K562 (cell line): ENCODE results near the gene CFD. TPM values are rescaled to one million over a fixed set of nuclear protein-coding genes. Genes with fewer than 3 reads are reported as not detected.

Experiments
- BCOR ChIP-seq: fragments of 450-650 bp; IDR thresholded peaks from 2 replicates; pipeline ENCODE4 v1.6.1; 2016
- E2F3 ChIP-seq: fragments of 250-450 bp; sonication (Bioruptor Pico); IDR thresholded peaks from 2 replicates; pipeline ENCODE4 v1.4.0; 2020; ENCODE audit warnings: mild to moderate bottlenecking
- FOXP1 ChIP-seq: sonication (generic); formaldehyde crosslinking; IDR thresholded peaks from 2 replicates; pipeline ENCODE4 v1.8.0; 2022; ENCODE audit warnings: mild to moderate bottlenecking, missing genetic modification reagents
- GABPA ChIP-seq: fragments of 200-800 bp; sonication (Bioruptor generic); conservative IDR thresholded peaks from 2 replicates; pipeline ENCODE4 v1.6.1; 2016; ENCODE audit warnings: low read depth, missing genetic modification characterization, missing compliant biosample characterization
- GTF2A2 ChIP-seq: IDR thresholded peaks from 2 replicates; pipeline ENCODE4 v1.6.1; 2016; ENCODE audit warnings: mild to moderate bottlenecking, missing genetic modification characterization, missing compliant biosample characterization
- HDAC3 ChIP-seq: fragments of 450-650 bp; IDR thresholded peaks from 2 replicates; pipeline ENCODE4 v1.6.1; 2018; ENCODE audit warnings: borderline replicate concordance, mild to moderate bottlenecking, moderate library complexity; ENCODE audit not compliant: partially characterized antibody
- KAT2B ChIP-seq: IDR thresholded peaks from one replicate; pipeline ENCODE4 v1.6.1; 2012; ENCODE audit warnings: low read depth, mild to moderate bottlenecking, control low read depth, inconsistent platforms, low read length, moderate library complexity
- MEF2D ChIP-seq: conservative IDR thresholded peaks from 2 replicates; pipeline ENCODE4 v1.6.1; 2016; ENCODE audit warnings: low read depth, missing genetic modification characterization, missing compliant biosample characterization
- NCOA2 ChIP-seq, 2 experiments: fragments of 450-650 bp; IDR thresholded peaks; 2 replicates each; pipeline ENCODE4 v1.6.1; 2018; ENCODE audit warnings: mild to moderate bottlenecking in 2 of 2, moderate library complexity in 1 of 2; ENCODE audit not compliant: partially characterized antibody in 2 of 2
- NELFE ChIP-seq: IDR thresholded peaks from 2 replicates; pipeline ENCODE4 v1.6.1; 2011; ENCODE audit warnings: mild to moderate bottlenecking; ENCODE audit not compliant: insufficient read depth, insufficient read length
- OTX1 ChIP-seq: fragments of 450-650 bp; formaldehyde crosslinking; IDR thresholded peaks from 2 replicates; pipeline ENCODE4 v1.4.0; 2022; ENCODE audit warnings: mild to moderate bottlenecking
- RB1 ChIP-seq: fragments of 450-650 bp; IDR thresholded peaks from 2 replicates; pipeline ENCODE4 v1.6.1; 2017; ENCODE audit warnings: low read depth, mild to moderate bottlenecking
- RBM14 ChIP-seq: fragments of 200-400 bp; formaldehyde crosslinking; IDR thresholded peaks from 2 replicates; pipeline ENCODE4 v1.6.1; 2018; ENCODE audit warnings: low read depth, mild to moderate bottlenecking, low read length, moderate library complexity, borderline replicate concordance; ENCODE audit not compliant: insufficient read depth
- SIRT6 ChIP-seq: IDR thresholded peaks from one replicate; pipeline ENCODE4 v1.6.1; 2012; ENCODE audit warnings: low read depth, mild to moderate bottlenecking, control low read depth, inconsistent platforms, low read length, moderate library complexity
- SMAD1 ChIP-seq: fragments of 150-350 bp; IDR thresholded peaks from 2 replicates; pipeline ENCODE4 v1.6.1; 2014; ENCODE audit warnings: low read length, low read depth; ENCODE audit not compliant: partially characterized antibody
- SREBF2 ChIP-seq: sonication (generic); formaldehyde crosslinking; IDR thresholded peaks from 2 replicates; pipeline ENCODE4 v1.4.0; 2020; ENCODE audit warnings: mild to moderate bottlenecking, missing genetic modification reagents
- TBP ChIP-seq: optimal IDR thresholded peaks from 2 replicates; pipeline ENCODE3; 2011; ENCODE audit warnings: low read depth, low read length, improper control_type of control experiment
- ZFP36 ChIP-seq: fragments of 150-350 bp; IDR thresholded peaks from 2 replicates; pipeline ENCODE4 v1.6.1; 2018; ENCODE audit warnings: low read length, low read depth; ENCODE audit not compliant: partially characterized antibody
- ZNF253 ChIP-seq: fragments of 250-450 bp; sonication (Bioruptor Pico); conservative IDR thresholded peaks from 2 replicates; pipeline ENCODE4 v1.6.1; 2021; ENCODE audit warnings: mild to moderate bottlenecking
- ZNF764 ChIP-seq: fragments of 250-450 bp; sonication (Bioruptor Pico); IDR thresholded peaks from 2 replicates; pipeline ENCODE4 v1.4.0; 2020; ENCODE audit warnings: low read depth, mild to moderate bottlenecking, moderate library complexity
- polyA plus RNA-seq, 8 experiments: library from polyadenylated mRNA; depleted of rRNA in 4 of 8; stranded (reverse) in 5 of 8; unstranded in 3 of 8; fragments of >200 nt; fragmentation: Nextera tagmentation in 2 of 8; fragmentation: Illumina TruSeq in 1 of 8; extraction: Ambion mirVana in 2 of 8; extraction: Trizol in 1 of 8; gene quantifications; 2 replicates each; pipeline versions ENCODE4 v1.2.1 to v1.2.3, GENCODE V29; 2011 to 2014; ENCODE audit warnings: inconsistent platforms in 1 of 8, missing spikeins in 1 of 8
- total RNA-seq, 7 experiments: library from RNA; depleted of rRNA in 6 of 7; stranded (reverse); fragments of >200 nt in 6 of 7; fragmentation: Illumina TruSeq in 2 of 7; extraction: Trizol in 2 of 7; gene quantifications; 2 replicates each; pipeline versions ENCODE4 v1.2.1 to v1.2.3, GENCODE V29; 2011 to 2021; ENCODE audit warnings: low replicate concordance in 1 of 7
- TF ChIP-seq, protein P1 (sequence below), 2 experiments: fragments of 450-650 bp in 1 of 2; IDR thresholded peaks; 2 replicates each; pipeline ENCODE4 v1.6.1; 2011 to 2017; ENCODE audit warnings: low read depth in 2 of 2, antibody characterized with exemption in 1 of 2, borderline replicate concordance in 1 of 2, low read length in 1 of 2, mild to moderate bottlenecking in 1 of 2, mixed read lengths in 1 of 2; ENCODE audit not compliant: control insufficient read depth in 1 of 2
- TF ChIP-seq, protein P2 (sequence below), 2 experiments: IDR thresholded peaks; 2 replicates each; pipeline ENCODE4 v1.6.1; 2012; ENCODE audit warnings: improper control_type of control experiment in 2 of 2, low read depth in 2 of 2, low read length in 2 of 2, borderline replicate concordance in 1 of 2

Gene CFD
- total and polyA plus RNA-seq, 9 of the 15 experiments (the other 6 are each of a cell fraction or from before 2014, with no cell fraction given), result 0.52 to 59.4 (median 7.6) TPM

DNA sequence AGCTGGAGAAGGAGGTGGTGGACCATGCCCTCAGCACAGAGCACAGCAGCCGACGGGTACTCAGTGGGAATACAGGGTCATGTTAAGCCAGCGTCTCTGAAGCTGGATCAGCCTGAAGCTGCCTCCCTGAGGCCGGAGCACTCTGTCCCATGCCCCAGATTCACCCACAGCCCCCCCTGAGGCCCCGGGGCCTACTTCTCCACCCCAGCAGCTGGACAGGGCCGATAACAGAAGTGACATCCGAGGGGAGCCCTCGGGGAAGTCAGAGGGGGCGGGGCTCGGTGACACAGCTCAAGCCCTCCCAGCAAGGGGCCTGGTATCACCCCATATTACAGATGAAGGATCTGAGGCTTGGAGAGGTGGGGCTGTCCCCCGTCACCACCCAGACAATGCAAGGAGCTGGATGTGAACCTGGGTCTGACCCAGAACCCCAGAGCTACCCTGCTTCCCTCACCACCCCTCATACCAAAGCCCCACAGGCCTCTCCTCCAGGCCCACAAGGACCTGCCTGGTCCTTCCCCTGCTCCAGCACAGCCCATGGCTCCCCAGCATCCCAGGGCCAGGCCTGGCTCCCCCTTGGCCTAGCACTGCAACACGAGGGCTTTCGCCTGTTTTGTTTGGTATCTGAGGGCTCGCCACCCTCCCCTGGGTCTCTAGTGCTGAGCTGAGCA is 47.9 kb downstream of the CFD start (continued):
- TF ChIP-seq TBP (peak; percentile 43), ZNF764 (CRISPR knock-in tag) (no peak), SMAD1 (peak; percentile 86), ZFP36 (peak; percentile 90), BCOR (peak; percentile 94), RBM14 (no peak), NCOA2 (IDR thresholded peaks at IDR 0.05; ENCODE audit: partially characterized antibody in 2 of 2) (no peak), MEF2D (tag) (0 out of 2 replicates have a peak, but pooled peaks have one; percentile 12), SREBF2 (no peak), NELFE (no peak), E2F3 (CRISPR knock-in tag) (peak; percentile 77; the same call in 1 of the 2 replicates), RB1 (peak; percentile 48; the same call in 1 of the 2 replicates), KAT2B (no peak), GABPA (tag) (0 out of 2 replicates have a peak, but pooled peaks have one; percentile 31), FOXP1 (CRISPR knock-in tag) (0 out of 2 replicates have a peak, but pooled peaks have one; percentile 30), SIRT6 (no peak), HDAC3 (peak; percentile 79), ZNF253 (no peak), GTF2A2 (no peak), OTX1 (CRISPR knock-in tag) (no peak)
- TF ChIP-seq, protein P1, sequence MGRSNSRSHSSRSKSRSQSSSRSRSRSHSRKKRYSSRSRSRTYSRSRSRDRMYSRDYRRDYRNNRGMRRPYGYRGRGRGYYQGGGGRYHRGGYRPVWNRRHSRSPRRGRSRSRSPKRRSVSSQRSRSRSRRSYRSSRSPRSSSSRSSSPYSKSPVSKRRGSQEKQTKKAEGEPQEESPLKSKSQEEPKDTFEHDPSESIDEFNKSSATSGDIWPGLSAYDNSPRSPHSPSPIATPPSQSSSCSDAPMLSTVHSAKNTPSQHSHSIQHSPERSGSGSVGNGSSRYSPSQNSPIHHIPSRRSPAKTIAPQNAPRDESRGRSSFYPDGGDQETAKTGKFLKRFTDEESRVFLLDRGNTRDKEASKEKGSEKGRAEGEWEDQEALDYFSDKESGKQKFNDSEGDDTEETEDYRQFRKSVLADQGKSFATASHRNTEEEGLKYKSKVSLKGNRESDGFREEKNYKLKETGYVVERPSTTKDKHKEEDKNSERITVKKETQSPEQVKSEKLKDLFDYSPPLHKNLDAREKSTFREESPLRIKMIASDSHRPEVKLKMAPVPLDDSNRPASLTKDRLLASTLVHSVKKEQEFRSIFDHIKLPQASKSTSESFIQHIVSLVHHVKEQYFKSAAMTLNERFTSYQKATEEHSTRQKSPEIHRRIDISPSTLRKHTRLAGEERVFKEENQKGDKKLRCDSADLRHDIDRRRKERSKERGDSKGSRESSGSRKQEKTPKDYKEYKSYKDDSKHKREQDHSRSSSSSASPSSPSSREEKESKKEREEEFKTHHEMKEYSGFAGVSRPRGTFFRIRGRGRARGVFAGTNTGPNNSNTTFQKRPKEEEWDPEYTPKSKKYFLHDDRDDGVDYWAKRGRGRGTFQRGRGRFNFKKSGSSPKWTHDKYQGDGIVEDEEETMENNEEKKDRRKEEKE (IDR thresholded peaks at IDR 0.05; ENCODE audit: borderline replicate concordance in 1 of 2, control insufficient read depth in 1 of 2, low read depth in 2 of 2, low read length in 1 of 2), result no peak
- TF ChIP-seq, protein P2, sequence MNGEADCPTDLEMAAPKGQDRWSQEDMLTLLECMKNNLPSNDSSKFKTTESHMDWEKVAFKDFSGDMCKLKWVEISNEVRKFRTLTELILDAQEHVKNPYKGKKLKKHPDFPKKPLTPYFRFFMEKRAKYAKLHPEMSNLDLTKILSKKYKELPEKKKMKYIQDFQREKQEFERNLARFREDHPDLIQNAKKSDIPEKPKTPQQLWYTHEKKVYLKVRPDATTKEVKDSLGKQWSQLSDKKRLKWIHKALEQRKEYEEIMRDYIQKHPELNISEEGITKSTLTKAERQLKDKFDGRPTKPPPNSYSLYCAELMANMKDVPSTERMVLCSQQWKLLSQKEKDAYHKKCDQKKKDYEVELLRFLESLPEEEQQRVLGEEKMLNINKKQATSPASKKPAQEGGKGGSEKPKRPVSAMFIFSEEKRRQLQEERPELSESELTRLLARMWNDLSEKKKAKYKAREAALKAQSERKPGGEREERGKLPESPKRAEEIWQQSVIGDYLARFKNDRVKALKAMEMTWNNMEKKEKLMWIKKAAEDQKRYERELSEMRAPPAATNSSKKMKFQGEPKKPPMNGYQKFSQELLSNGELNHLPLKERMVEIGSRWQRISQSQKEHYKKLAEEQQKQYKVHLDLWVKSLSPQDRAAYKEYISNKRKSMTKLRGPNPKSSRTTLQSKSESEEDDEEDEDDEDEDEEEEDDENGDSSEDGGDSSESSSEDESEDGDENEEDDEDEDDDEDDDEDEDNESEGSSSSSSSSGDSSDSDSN (IDR thresholded peaks at IDR 0.05; ENCODE audit: borderline replicate concordance in 1 of 2, low read depth in 2 of 2, low read length in 2 of 2), result peak in 1 of 2 experiments; percentile 90; a peak in 2 of 4 replicates
